Parathyroid adenoma (tissue), 2 donors: ENCODE measurements around the gene CRIM1.
"Not testable (repeated sequence)": the region's sequence is repeated elsewhere in the genome, so short reads cannot be mapped to it uniquely, and the experiment has no call there.

Source experiments
- H2AFZ ChIP-seq: fragments of 300-600 bp; sonication (generic); one replicate; pipeline ENCODE4 v1.7.0; 2017; ENCODE audit warnings: antibody characterized with exemption, mild to moderate bottlenecking
- H3K27ac ChIP-seq: fragments of 300-600 bp; sonication (generic); one replicate; pipeline ENCODE4 v1.7.0; 2017
- H3K27me3 ChIP-seq: fragments of 300-600 bp; sonication (generic); one replicate; pipeline ENCODE4 v1.7.0; 2017; ENCODE audit warnings: low read length; ENCODE audit not compliant: control insufficient read depth, insufficient read depth
- H3K36me3 ChIP-seq: fragments of 300-600 bp; sonication (generic); one replicate; pipeline ENCODE4 v1.7.0; 2017; ENCODE audit warnings: low read length; ENCODE audit not compliant: control insufficient read depth, insufficient read depth
- H3K4me1 ChIP-seq: fragments of 300-600 bp; sonication (generic); one replicate; pipeline ENCODE4 v1.7.0; 2017; ENCODE audit warnings: control low read depth
- H3K4me2 ChIP-seq: fragments of 300-600 bp; sonication (generic); one replicate; pipeline ENCODE4 v1.7.0; 2017; ENCODE audit warnings: low read length
- H3K4me3 ChIP-seq: fragments of 300-600 bp; sonication (generic); one replicate; pipeline ENCODE4 v1.7.0; 2017; ENCODE audit warnings: low read depth, low read length
- H3K79me2 ChIP-seq: fragments of 300-600 bp; sonication (generic); one replicate; pipeline ENCODE4 v1.7.0; 2017; ENCODE audit warnings: control low read depth
- H3K9ac ChIP-seq: fragments of 300-600 bp; sonication (generic); one replicate; pipeline ENCODE4 v1.7.0; 2017; ENCODE audit warnings: mild to moderate bottlenecking
- H3K9me3 ChIP-seq: fragments of 300-600 bp; sonication (generic); one replicate; pipeline ENCODE4 v1.7.0; 2017; ENCODE audit warnings: low read length; ENCODE audit not compliant: control insufficient read depth
- TF ChIP-seq, protein P1 (sequence below): fragments of 300-600 bp; sonication (generic); IDR thresholded peaks from one replicate; pipeline ENCODE4 v1.7.0; 2017; ENCODE audit warnings: antibody characterized with exemption, mild to moderate bottlenecking
- donor health status: primary hyperparathyroidism.

CRIM1 gene

GRCh38 chr2:36360834-36361233, 5.3 kb downstream of the CRIM1 start:
- Histone ChIP-seq H3K27ac (no peak overlapping the region), H3K27me3 (no peaks in the 10 kb centered on the region), H3K4me2 (no peak overlapping the region), H3K36me3 (no peaks in the 10 kb centered on the region), H2AFZ (no peak overlapping the region), H3K79me2 (peaks cover 4% of the 10 kb centered on the region), H3K4me3 (no peak overlapping the region), H3K4me1 (peaks cover 17% of the 10 kb centered on the region), H3K9ac (no peak overlapping the region), H3K9me3 (no peaks in the 10 kb centered on the region)
- TF ChIP-seq, protein P1, sequence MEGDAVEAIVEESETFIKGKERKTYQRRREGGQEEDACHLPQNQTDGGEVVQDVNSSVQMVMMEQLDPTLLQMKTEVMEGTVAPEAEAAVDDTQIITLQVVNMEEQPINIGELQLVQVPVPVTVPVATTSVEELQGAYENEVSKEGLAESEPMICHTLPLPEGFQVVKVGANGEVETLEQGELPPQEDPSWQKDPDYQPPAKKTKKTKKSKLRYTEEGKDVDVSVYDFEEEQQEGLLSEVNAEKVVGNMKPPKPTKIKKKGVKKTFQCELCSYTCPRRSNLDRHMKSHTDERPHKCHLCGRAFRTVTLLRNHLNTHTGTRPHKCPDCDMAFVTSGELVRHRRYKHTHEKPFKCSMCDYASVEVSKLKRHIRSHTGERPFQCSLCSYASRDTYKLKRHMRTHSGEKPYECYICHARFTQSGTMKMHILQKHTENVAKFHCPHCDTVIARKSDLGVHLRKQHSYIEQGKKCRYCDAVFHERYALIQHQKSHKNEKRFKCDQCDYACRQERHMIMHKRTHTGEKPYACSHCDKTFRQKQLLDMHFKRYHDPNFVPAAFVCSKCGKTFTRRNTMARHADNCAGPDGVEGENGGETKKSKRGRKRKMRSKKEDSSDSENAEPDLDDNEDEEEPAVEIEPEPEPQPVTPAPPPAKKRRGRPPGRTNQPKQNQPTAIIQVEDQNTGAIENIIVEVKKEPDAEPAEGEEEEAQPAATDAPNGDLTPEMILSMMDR = no peak

DNA sequence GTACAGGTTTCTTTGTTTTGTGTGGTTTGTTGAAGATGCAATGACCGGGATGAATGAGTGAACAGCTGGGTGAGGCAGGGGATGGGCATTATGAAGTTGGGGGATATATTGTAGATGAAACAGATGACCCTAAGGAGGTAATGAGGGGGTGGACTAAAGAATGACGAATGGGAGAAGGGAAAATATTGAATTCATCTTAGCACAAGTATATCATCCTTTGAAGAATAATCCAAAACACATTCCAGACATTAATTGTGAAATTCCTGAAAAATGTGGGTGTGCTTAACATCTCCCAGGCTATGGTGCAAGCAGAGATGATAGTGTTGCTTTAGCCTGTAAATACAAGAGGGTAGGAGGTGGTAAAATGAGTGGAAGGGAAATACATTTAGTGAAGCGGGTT, 5.8 kb downstream of the CRIM1 start:
- no peak overlapping the region for H2AFZ ChIP-seq
- TF ChIP-seq, protein P1 = no peak
- H3K4me2 ChIP-seq = no peak overlapping the region
- H3K9ac ChIP-seq = no peak overlapping the region
- no peaks in the 10 kb centered on the region for H3K27me3 ChIP-seq
- H3K36me3 ChIP-seq = no peaks in the 10 kb centered on the region
- H3K4me3 ChIP-seq = no peak overlapping the region
- H3K79me2 ChIP-seq = peaks cover 4% of the 10 kb centered on the region
- no peaks in the 10 kb centered on the region for H3K9me3 ChIP-seq
- H3K4me1 ChIP-seq = peaks cover 17% of the 10 kb centered on the region
- no peak overlapping the region for H3K27ac ChIP-seq

DNA sequence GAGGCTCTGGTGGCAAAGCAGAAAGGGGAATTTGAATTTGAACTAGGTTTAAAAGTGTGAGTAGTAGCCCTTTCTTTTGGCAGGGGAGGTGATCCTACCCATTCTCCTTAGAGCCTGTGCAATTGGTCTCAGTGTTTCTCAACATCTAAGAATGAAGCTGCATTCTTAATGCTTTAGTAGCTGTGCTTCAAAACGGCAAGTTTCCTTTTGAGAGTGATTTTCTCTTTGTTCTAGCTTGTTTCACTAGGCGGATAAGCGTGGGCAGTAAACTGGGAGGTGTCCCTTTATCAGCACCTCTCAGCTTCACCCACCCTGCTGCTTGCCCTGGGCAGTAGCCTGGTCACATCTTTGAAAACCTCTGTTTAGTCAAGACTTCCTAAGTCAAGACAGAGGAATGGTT, 6.7 kb downstream of the CRIM1 start:
- Histone ChIP-seq H3K36me3 (no peaks in the 10 kb centered on the region), H3K4me3 (no peak overlapping the region), H3K79me2 (peaks cover 4% of the 10 kb centered on the region), H2AFZ (no peak overlapping the region), H3K4me2 (no peak overlapping the region), H3K27me3 (no peaks in the 10 kb centered on the region), H3K27ac (no peak overlapping the region), H3K4me1 (peaks cover 22% of the 10 kb centered on the region), H3K9ac (no peak overlapping the region), H3K9me3 (no peaks in the 10 kb centered on the region)
- TF ChIP-seq, protein P1 = no peak

DNA sequence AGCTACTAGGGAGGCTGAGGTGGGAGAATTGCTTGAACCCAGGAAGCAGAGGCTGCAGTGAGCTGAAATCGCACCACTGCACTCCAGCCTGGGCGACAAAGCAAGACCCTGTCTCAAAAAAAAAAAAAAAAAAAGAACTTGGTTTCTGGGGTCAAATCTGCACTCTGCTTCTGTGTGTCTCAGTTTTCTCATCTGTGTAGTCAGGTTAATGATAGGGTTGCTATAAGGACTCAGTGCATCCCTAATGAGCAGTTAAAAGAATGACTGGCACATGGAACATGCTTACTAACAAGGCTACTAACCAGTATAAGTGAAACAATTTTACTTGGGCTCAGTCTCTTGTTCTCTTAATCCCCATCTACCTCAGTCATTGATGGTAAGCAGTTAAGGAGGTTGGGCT, 7.5 kb downstream of the CRIM1 start:
- not testable (repeated sequence) for H3K9me3 ChIP-seq, H3K9ac ChIP-seq, H3K4me2 ChIP-seq, H3K79me2 ChIP-seq, H3K27me3 ChIP-seq, H3K4me3 ChIP-seq, H3K36me3 ChIP-seq, H3K27ac ChIP-seq, H2AFZ ChIP-seq
- H3K4me1 ChIP-seq = peaks cover 30% of the 10 kb centered on the region

DNA sequence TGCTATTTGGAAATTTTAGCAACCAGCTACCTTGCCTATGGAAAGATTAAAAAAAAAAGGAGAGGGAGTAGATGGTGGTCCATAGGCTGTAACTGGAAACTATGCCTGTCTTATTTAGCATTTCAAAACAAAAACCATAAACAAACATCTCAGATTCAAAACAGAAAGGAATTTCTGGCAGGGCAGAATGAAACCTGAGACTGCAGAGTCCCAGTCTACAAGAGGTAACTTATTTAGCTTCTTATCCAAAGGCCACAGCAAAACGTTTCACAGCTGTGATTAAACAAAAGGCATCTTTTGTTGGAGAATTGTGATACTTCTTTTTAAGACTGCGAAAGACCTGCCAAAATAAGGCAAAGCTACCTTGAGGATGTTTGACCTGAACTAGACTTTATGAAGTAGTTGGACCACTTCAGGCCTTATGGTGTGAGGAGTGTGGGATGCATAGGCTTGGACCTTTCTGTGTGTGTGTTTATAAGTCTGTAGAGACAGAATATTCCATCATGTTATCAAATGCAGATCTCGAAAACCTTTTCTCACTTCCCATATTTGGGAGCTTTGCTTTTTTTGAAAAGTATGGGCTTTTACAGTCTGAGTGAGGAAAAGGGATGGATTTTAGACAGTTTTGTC, 11.0 kb downstream of the CRIM1 start:
- TF ChIP-seq, protein P1 = no peak
- H3K27ac ChIP-seq = peak overlapping the region; percentile 35
- no peaks in the 10 kb centered on the region for H3K9me3 ChIP-seq
- H2AFZ ChIP-seq = no peak overlapping the region
- peaks cover 4% of the 10 kb centered on the region for H3K79me2 ChIP-seq
- H3K4me2 ChIP-seq = peak overlapping the region; percentile 36
- H3K27me3 ChIP-seq = no peaks in the 10 kb centered on the region
- no peak overlapping the region for H3K9ac ChIP-seq
- H3K4me3 ChIP-seq = no peak overlapping the region
- peaks cover 28% of the 10 kb centered on the region for H3K4me1 ChIP-seq
- H3K36me3 ChIP-seq = no peaks in the 10 kb centered on the region
